Upper lobe of left lung (tissue), 4 donors: ENCODE measurements around the gene HNRNPAB.

ENCODE experiments used
- CTCF ChIP-seq, 6 experiments: fragments of 450-650 bp in 4 of 6; fragments of 200-600 bp in 2 of 6; sonication (generic) in 2 of 6; IDR thresholded peaks; one replicate each; pipeline ENCODE4 v1.5.1; 2016 to 2019; ENCODE audit warnings: antibody characterized with exemption in 6 of 6
- POLR2A ChIP-seq, 4 donors: fragments of 450-650 bp; IDR thresholded peaks; one replicate each; pipeline ENCODE4 v1.5.1; 2016 to 2017; ENCODE audit warnings: antibody characterized with exemption in 4 of 4, mild to moderate bottlenecking in 2 of 4
- POLR2AphosphoS5 ChIP-seq, 2 donors: sonication (generic); formaldehyde crosslinking; IDR thresholded peaks; one replicate each; pipeline ENCODE4 v1.5.1; 2017; ENCODE audit warnings: antibody characterized with exemption in 2 of 2

GRCh38 chr5:178238313-178238635, 33.9 kb downstream of the HNRNPAB start:
- no peak for TF ChIP-seq CTCF (IDR thresholded peaks at IDR 0.05)
- no peak for TF ChIP-seq POLR2AphosphoS5 (IDR thresholded peaks at IDR 0.05)
- TF ChIP-seq POLR2A (IDR thresholded peaks at IDR 0.05): no peak
